GM18868 (cell line): ENCODE data around the gene ACBD7.
A peak's percentile ranks its signal among the peaks of the same experiment; 100 is the strongest.

Experiments used
- ATAC-seq: cut with Tn5 transposase; IDR thresholded peaks from one replicate; pipeline ENCODE4 v1.9.1; 2021; ENCODE audit warnings: mild to moderate bottlenecking, moderate library complexity; ENCODE audit not compliant: unreplicated experiment

ACBD7 gene

GRCh38 chr10:15092855-15093408 lies 4.4 kb upstream of the ACBD7 start:
- no peak for ATAC-seq

- ATAC-seq: no peak
Measured at GRCh38 chr10:15091418-15091817, 2.8 kb upstream of the ACBD7 start.

- ATAC-seq: no peak
Measured at GRCh38 chr10:15084502-15084922, 4.1 kb downstream of the ACBD7 start.

- no peak for ATAC-seq
Measured at GRCh38 chr10:15083674-15084501, 4.7 kb downstream of the ACBD7 start.

DNA sequence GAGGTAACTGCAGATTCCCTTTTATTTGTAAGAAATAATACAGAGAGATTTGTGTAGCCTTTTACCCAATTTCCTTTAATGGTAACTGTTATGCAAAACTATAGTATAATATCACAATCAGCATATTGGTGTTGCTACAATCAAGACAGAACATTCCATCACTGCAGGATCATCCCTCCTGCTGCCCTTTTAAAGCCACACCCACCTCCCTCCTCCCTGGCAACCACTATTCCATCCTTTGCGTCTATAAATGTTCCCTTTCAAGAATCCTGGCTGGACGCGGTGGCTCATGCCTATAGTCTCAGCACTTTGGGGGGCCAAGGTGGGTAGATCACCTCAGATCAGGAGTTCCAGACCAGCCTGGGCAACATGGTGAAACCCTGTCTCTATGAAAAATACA lies 13.2 kb downstream of the ACBD7 start:
- no peak for ATAC-seq

DNA sequence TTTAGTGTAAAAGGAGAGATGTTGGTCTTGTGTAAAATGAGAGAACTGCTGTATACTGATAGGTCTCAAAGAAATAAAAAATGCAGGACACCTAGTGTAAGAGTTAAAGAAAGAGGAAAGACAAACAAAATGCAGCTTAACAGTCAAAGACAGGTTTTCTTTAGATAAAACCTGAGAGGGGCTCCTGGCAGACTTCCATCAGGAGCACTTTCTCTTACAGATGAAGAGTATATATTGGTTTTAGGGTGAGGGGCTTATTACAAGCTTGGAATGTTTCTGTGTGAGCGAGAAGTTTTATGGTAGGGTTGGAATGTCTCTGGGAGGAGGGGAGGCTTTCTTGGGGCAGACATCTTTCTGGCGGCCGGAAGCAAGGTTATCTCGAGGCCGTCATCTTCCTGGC lies 16.2 kb downstream of the ACBD7 start:
- ATAC-seq: no peak

DNA sequence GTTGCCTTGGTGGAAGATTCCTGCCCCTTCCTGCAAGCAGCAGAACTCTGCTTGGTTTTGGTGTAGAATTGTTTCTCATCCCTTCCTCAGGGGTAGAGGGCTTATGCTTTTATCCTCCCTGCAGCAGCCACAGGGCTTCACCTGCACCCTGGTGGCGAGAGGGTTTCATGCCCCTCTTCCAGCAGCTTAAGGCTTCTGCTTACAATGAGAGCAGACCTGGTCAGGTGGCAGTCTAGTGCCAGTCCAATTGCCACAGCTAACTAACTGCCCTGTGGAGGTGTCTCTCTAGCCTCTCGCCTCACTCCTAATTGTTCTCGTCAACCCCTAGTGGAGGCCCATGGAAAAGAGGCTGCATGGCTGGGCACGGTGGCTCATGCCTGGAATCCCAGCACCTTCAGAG lies 19.3 kb downstream of the ACBD7 start:
- no peak for ATAC-seq

DNA sequence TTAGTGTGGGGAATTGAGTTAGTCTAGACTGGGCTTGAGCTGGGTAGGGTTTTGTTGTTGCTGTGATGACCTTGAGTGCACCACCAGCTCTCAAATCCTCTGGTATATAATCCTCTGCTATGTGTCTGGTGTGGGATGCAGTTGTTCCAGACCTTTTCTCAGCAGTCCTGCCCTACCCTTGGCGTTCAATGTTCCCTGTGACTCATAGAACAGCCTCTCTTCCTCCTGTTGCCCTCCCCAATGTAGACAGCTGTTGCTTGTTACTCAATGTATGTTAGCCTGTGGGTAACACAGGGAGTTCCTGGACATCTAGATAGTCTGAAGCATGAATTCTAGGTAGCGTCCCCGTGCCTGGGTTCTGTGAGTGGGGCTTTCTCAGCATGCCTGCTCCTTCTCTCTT lies 19.8 kb downstream of the ACBD7 start:
- no peak for ATAC-seq

DNA sequence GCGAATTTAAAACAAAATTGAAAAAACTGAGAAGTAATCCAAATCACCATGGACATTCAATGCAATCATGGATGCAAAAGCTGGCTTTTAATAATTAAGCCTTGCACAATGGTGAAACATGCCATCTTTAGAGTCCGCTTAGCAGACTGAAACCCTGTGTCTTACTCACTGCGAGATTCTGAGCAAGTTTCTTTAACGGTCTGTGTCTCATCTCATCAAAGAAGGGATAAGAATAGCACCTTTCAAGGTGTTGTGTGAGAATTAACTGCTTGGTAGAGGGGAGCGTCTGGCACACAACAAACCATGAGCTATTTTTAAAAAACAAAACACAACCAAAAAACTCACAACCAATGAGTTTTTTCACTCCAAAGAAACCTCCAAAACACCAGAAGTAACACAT lies 21.4 kb downstream of the ACBD7 start:
- no peak for ATAC-seq

- ATAC-seq: no peak
Measured at GRCh38 chr10:15060638-15061037, 27.9 kb downstream of the ACBD7 start.

- ATAC-seq: no peak
Measured at GRCh38 chr10:15059914-15060313, 28.7 kb downstream of the ACBD7 start.

DNA sequence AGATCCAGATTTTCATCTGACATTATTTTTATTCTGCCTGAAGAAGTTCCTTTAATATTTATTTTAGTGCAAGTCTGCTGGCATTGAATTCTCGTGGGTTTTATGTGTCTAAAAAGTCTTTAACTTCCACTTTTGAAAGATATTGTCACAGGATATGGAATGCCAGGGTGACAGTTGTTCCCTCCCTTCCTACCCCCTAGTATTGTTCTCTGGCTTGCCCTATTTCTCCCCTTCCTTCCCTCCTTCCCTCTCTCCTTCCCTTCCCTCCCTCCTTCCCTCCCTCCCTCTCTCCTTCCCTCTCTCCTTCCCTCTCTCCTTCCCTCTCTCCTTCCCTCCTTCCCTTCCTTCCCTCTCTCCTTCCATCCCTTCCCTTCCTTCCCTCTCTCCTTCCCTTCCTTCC lies 29.9 kb downstream of the ACBD7 start:
- ATAC-seq: no peak

DNA sequence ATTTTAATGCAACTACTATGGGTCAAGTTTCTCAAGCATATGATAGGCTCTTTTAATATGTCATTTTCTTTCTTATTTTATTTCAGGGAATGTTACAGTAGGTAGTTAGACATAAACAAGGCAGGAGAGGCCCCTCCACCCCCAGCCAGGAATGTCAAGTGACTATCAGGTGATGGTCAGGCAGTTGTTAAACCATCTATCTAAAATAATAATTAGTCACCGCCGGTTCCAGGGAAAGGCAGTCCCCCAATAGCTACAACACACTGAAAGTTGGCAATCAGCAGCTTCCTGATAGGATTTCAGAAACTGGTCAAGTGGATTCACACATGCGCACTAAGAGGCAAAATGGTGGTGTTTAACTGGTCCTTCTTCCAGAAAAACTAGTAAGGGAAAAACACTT lies 35.5 kb downstream of the ACBD7 start:
- ATAC-seq: no peak

- ATAC-seq: no peak
Measured at GRCh38 chr10:15052121-15052520, 36.5 kb downstream of the ACBD7 start.

DNA sequence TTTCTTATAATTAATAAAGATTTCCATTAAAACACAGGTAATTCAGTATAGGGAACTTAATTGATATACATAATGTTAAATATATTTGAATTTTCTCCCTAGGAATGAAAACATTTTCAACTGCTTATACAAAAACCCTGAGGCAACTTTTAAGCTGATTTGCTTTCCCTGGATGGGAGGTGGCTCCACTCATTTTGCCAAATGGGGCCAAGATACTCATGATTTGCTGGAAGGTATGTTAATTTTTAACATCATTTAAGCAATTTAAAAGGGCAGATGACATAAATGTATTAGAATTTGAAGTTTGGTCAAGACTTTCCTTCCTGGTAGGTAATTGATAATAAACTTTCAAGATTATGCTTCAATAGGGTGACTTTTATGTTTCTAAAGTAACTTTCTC lies 39.0 kb downstream of the ACBD7 start:
- no peak for ATAC-seq

DNA sequence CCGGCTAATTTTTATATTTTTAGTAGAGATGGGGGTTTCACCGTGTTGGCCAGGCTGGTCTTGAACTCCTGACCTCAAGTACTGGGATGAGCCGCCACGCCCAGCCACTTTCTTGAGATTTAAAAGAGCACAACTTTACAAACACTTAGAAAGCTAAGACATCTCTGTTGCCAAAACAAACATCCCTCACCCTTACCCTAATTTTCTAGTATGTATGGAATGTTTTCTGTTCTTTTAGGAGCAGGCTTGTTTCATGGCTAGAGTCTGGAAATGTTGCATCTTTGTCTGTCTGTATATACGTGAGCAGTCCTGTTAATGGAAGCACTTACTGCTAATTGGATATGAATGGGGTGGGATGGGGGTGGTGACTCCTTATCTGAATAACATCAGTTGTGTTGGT lies 42.0 kb downstream of the ACBD7 start:
- ATAC-seq: no peak

- peak; percentile 70 for ATAC-seq
Measured at GRCh38 chr10:15045380-15045779, 43.2 kb downstream of the ACBD7 start.

DNA sequence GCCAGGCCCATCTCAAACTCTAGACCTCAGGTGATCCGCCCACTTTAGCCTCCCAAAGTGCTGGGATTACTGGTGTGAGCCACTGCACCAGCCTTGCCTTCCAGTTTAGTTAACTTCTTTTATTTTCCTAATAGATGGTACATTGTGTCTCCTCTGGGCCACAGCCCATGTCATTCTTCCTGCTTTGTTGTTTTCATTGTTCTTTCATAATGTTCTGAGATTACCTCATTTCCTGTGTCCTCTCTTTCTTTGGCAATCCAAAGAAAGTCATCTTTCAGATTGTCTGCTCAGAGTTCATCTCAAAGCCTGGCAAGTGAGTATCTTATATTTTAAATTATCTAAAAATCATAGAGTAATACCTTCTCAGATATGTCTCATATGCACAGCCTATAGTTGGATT lies 44.9 kb downstream of the ACBD7 start, which contains the start of gene OLAH:
Gene OLAH (plus strand): TSS at position 270 of the 400 bp plus-strand sequence. CDS start 3,346 bp downstream, outside the sequence.
- ATAC-seq: no peak

DNA sequence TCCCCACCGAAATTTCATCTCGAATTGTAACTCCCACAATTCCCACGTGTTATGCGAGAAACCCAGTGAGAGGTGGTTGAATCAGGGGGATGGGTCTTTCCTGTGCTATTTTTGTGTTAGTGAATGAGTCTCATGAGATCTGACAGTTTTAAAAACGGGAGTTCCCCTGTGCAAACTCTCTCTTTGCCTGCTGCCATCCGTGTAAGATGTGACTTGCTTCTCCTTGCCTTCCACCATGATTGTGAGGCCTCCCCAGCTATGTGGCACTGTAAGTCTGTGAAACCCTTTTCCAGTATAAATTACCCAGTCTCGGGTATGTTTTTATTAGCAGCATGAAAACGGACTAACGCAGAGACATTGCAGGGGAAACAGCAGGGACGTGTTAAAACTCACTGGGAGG lies 50.2 kb downstream of the ACBD7 start:
- no peak for ATAC-seq

DNA sequence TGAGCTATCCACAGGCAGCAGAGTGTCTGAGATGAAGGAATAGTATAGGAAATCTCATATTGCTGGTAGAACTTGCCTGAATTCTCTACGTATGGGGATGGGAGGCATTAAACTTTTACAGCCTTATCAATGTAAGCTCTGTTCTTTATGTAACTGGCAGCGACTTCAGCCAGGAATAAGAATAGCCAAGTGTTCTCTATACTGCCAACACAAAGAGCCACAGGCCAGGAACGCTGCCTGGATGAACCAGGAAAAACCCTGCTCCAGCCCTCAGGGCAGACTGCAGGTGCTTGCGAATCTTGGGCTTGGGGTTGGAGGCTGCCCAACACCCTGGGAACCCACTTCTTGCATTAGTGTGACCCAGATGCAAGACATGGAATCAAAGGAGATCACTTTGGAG lies 50.9 kb downstream of the ACBD7 start:
- no peak for ATAC-seq

DNA sequence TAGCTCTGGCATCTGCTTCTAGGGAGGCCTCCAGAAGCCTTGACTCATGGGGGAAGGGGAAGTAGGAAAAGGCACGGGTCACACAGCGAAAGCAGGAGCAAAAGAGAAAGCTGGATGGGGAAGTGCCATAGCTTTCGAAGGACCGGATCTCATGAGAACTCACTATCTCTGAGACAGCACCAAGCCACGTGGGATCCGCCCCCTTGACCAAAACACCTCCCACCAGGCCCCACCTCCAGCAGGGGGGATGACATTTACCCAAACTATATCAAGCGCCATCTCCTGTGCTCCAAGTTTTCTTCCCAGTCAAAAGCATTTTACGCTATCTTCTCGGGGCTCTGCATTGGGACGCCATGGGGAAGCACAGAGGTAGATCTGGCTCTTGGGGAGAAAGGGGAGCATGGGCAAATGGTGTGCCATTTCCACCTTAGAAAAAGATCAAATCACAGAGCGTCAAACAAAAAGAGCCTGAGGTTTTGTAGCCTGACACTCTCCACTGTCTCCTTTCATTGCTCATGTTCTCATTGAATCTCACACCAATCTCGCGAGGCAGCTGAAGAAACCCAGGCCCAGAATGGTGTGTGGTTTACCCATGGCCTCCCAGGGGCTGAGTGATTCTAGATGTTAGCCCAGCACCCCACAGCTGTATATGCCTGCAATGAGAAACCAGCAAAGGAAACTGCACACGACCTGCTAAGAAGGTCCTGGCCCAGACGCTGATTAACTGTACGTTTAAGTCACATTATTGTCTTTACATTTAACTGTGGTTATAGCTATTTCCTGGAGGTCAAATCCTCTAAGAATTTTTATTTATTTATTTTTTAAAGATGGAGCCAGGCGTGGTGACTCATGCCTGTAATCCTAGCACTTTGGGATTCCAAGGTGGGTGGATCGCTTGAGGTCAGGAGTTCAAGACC lies 52.9 kb downstream of the ACBD7 start:
- no peak for ATAC-seq

DNA sequence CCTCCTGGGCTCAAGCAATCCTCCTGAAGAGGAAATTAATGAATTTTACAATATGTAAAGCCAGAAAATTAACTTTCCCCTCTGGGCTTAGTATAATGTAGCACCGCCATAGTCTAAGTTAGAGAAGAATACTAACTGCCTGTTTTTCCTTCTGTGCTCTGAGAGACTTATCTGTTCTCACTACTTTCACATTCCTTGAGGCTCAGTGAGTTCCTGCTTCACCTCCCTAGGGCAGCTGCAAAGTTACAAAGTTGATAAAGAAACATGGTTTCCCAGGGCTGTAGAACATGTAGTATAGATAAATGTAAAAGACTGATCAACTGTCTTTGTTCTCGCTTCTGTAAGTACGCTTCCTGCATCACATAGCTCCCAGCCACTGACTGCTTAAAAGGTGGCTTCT lies 60.8 kb downstream of the ACBD7 start:
- ATAC-seq: no peak
